HG03469 (cell line): ENCODE measurements around the gene FYCO1.

Source experiments
- ATAC-seq: cut with Tn5 transposase; IDR thresholded peaks from one replicate; pipeline ENCODE4 v1.9.1; 2021; ENCODE audit warnings: mild to moderate bottlenecking, moderate library complexity, moderate number of reproducible peaks; ENCODE audit not compliant: unreplicated experiment

FYCO1 gene

GRCh38 chr3:45921158-45922038 is 74.2 kb downstream of the FYCO1 start:
- no peak for ATAC-seq

DNA sequence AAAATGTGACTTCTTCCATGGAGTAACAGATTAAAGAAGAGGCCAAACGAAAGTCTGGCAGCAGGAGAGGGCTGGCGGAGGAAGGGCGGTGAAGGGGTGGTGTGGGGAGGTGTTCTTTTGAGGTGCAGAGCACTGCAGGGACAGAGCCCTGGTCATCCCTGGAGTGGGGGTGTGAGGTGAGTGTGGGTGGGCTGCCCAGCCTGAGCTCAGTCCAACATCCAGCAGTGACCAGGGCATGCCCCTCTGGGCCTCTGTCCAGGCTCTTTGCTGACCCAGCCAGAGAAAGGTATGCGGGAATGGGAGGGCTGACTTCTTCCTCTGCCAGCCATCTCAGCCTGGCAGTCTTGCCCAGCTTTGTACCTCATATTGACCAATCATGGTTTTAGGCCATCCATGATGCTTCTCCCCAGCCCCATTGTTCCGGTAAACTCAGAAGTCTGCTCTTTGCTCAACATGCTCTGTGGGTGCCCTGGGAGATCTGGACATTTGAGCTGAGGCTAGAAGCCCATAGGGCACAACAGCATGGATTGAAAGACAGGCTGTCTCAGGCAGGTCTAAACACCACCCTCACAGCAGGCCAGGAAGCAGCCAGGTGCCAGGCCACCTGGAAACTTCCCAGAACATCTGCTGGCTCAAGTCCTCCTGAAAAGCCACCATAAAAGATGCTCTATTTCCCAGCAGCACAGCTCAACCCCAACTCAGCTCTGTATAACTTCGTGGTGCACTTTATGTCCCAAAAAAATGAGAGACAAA is 78.3 kb downstream of the FYCO1 start:
- no peak for ATAC-seq

- ATAC-seq: peak; percentile 74
Observed at GRCh38 chr3:45915518-45916231, 79.9 kb downstream of the FYCO1 start.

DNA sequence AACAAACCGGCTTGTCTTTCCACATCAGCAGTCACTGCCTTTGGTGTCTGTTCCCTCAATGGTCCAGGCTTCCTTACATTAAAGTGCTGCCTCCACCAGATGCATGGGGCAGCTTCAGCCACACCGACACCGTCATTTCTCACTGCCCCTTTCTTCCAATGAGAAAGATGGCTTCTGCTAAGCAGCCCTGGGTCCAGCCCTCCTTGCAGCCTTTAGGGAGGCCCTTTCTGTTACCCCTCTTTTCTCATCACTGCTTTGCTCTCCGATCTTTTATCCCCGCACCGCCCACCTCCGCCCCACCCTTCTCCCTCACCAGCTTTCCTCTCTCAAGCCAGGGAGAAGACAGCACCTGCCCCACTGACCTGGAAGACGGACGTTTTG is 80.6 kb downstream of the FYCO1 start:
- ATAC-seq: no peak

GRCh38 chr3:45914362-45915058 is 81.1 kb downstream of the FYCO1 start:
- ATAC-seq: no peak

- ATAC-seq: no peak
Observed at GRCh38 chr3:45912435-45912834, 83.2 kb downstream of the FYCO1 start.

DNA sequence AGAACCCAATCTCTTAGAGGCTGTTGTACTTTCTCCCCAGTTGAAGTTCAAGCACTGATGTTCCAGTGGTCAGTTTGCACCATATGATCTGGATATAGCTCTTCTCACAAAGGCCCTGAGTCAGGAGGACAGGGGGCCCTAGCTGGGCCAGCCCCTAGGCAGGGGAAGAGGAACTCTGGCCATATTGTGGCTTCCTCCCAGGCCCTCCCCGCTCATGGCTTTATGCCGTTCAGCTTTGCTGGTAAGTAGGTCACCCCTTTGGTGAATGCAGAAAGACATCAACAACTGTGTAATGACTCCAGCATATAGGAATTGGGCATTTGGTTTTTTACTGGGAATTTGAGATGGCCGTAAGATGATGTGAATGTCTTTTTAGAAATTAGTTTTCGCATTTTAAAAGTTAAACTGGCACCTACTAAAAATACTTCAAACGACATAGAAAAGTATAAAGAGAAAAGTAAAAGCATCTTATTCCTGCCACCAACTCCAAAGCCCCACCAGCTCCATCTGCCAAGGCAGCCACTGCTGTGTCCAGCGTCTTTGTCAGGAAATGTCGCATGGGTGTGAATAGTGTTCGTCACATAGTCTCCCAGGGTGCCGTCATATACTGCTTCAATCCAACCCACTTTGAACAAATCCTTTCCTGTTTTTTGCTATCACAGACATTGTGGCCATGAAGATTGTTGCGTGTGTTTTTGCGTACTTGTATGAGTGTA is 84.0 kb downstream of the FYCO1 start:
- no peak for ATAC-seq

DNA sequence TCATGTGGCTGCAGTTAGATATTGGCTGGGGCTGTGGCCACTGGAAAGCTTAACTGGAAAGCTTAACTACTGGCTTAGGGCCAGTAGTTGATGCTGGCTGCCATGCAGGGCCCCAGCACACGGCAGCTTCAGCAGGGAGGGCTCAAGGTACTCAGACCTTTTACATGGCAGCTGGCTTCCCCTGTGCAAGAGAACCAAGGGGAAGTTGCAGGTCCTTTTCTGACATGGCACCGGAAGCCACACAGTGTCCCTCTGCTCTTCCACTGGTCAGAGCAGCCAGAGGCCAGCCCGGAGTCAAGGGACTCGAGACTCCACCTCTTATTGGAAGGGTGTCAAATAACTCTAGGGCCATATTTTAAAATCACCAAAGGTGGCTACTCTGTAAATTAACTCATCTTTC is 84.7 kb downstream of the FYCO1 start:
- ATAC-seq: no peak

GRCh38 chr3:45909542-45909941 is 86.1 kb downstream of the FYCO1 start:
- no peak for ATAC-seq

DNA sequence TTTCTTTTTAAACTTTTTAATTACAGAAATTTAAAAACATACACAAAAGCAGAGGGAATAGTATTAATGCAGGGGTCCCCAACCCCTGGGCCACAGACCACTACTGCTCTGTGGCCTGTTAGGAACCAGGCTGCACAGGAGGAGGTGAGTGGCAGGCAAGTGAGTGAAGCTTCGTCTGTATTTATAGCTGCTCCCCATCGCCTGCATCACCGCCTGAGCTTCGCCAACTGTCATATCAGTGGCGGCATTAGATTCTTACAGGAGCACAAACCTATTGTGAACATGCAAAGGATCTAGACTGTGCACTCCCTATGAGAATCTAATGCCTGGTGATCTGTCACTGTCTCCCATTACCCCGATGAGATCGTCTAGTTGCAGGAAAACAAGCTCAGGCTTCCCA is 86.9 kb downstream of the FYCO1 start:
- ATAC-seq: no peak

GRCh38 chr3:45907769-45908705 is 87.6 kb downstream of the FYCO1 start:
- no peak for ATAC-seq

GRCh38 chr3:45906681-45907407 is 88.8 kb downstream of the FYCO1 start:
- ATAC-seq: no peak

GRCh38 chr3:45905755-45906154 is 89.9 kb downstream of the FYCO1 start:
- ATAC-seq: no peak

- ATAC-seq: no peak
Observed at GRCh38 chr3:45904931-45905330, 90.7 kb downstream of the FYCO1 start.

- no peak for ATAC-seq
Observed at GRCh38 chr3:45896956-45897355, 98.7 kb downstream of the FYCO1 start.

DNA sequence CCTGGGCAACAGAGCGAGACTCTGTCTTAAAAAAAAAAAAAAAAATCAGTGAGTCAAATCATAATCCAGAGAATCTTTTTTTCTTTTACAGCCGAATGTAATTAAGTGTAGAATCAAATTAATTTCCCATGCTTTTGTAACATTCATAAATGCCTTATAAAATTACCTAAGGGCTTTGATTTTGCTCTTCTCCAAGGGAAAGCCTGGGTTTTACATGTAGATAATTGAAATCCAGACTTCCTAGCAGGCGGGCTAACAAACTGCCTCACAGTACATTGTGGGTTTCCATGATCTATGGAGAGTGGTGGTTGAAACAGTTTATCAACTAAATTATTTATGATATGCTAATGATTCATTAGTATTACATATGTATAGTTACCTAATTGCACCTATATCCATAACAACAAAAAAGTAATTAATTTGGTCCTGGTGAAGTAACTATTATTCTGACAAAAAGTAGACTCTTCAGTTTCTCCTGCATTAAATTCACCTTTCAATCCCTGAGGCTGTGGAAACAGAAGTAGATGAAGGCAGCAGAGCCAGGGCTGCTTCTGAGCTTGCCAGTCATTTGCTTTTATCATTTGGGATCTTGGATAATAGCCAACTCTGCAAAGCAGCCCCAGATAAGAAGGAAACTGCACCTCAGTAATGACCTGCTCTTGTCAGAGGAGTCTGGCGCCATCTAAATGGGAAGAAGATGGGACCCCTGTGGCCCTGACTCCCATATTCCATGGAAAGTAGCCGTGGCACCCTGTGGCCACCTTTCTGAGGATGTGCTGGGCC is 99.7 kb downstream of the FYCO1 start:
- no peak for ATAC-seq

GRCh38 chr3:45894015-45894414 is 101.6 kb downstream of the FYCO1 start:
- no peak for ATAC-seq

GRCh38 chr3:45892161-45892560 is 103.5 kb downstream of the FYCO1 start:
- ATAC-seq: no peak
